ENCODE measurements around the gene TOMM5. TPM values are rescaled to one million over a fixed set of nuclear protein-coding genes. Genes with fewer than 3 reads are reported as not detected.
A peak's percentile ranks its signal among the peaks of the same experiment; 100 is the strongest.

TOMM5 gene
- total and polyA plus RNA-seq, 2 of the 13 experiments (the other 11 are each of a cell fraction or from before 2014, with no cell fraction given): 147 to 315 TPM

DNA sequence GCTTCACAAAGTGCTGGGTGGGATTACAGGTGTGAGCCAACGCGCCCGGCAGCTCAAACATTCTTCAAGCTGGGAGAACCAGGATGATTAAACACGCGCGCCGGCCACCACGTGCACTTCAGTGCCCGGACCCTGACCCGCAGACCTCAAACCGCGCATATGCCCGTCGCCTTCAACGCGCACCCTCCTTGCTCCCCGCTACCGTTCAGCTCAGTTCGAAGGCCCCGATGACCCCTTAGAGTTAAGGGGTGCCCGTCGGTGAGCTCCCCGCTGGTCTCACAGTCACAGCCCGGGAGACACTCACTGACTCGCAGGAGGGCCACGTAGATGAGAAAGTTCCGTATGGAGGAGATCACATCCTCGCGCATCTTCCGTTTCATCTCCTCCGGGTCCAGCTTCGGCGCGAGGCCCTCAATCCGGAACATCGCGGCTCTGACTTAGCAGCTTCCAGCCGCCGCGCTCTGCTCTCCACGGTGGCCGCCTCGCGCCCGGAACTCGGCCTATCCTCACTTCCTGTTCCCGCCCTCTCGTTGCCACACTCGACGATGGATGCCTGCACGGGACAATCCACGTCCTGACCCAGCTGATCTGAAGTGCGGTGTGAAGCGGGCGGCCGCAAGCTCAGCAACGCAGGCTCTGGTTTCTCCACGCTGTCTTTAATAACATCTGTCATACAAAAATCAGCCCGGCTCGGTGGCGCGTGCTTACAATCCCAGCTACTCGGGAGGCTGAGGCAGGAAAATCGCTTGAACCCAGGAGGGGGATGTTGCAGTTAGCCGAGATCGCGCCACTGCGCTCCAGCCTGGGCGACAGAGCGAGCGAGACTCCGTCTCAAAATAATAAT, at the start of gene TOMM5 (continued):
- TF ChIP-seq RBM39 (IDR thresholded peaks at IDR 0.05; ENCODE audit: low read depth, low read length, poor library complexity, severe bottlenecking) (peak; percentile 81), ZNF75D (CRISPR knock-in tag; IDR thresholded peaks at IDR 0.05; ENCODE audit: borderline replicate concordance) (peak; percentile 53; the same call in 1 of the 2 replicates), PHB2 (IDR thresholded peaks at IDR 0.05; ENCODE audit: partially characterized antibody) (no peak), U2AF2 (IDR thresholded peaks at IDR 0.05; ENCODE audit: low read depth, low read length) (no peak), ZNF33A (CRISPR knock-in tag; IDR thresholded peaks at IDR 0.05; ENCODE audit: borderline replicate concordance) (no peak), ZNF343 (CRISPR knock-in tag; IDR thresholded peaks at IDR 0.05) (peak; percentile 58; the same call in 1 of the 2 replicates), ZNF333 (CRISPR knock-in tag; IDR thresholded peaks at IDR 0.05; ENCODE audit: borderline replicate concordance) (peak; percentile 77; the same call in 1 of the 2 replicates), HMG20A (CRISPR knock-in tag; IDR thresholded peaks at IDR 0.05; ENCODE audit: borderline replicate concordance) (no peak; the same call in 1 of the 2 replicates), KLF13 (CRISPR knock-in tag; IDR thresholded peaks at IDR 0.05) (peak; percentile 90; the same call in 1 of the 2 replicates), HNRNPK (IDR thresholded peaks at IDR 0.05; ENCODE audit: low read depth, low read length, poor library complexity, severe bottlenecking) (no peak), BRCA1 (CRISPR knock-in tag; IDR thresholded peaks at IDR 0.05) (peak; percentile 92; the same call in 1 of the 2 replicates), FIP1L1 (IDR thresholded peaks at IDR 0.05; ENCODE audit: borderline replicate concordance, insufficient read depth, low read depth, low read length) (no peak), ZNF564 (CRISPR knock-in tag; IDR thresholded peaks at IDR 0.05) (peak; percentile 85; the same call in 1 of the 2 replicates), SCMH1 (CRISPR knock-in tag; IDR thresholded peaks at IDR 0.05; ENCODE audit: borderline replicate concordance) (no peak), SRSF1 (optimal IDR thresholded peaks at IDR 0.05; ENCODE audit: low read depth, low read length) (peak; percentile 94)
- TF ChIP-seq, protein P1, sequence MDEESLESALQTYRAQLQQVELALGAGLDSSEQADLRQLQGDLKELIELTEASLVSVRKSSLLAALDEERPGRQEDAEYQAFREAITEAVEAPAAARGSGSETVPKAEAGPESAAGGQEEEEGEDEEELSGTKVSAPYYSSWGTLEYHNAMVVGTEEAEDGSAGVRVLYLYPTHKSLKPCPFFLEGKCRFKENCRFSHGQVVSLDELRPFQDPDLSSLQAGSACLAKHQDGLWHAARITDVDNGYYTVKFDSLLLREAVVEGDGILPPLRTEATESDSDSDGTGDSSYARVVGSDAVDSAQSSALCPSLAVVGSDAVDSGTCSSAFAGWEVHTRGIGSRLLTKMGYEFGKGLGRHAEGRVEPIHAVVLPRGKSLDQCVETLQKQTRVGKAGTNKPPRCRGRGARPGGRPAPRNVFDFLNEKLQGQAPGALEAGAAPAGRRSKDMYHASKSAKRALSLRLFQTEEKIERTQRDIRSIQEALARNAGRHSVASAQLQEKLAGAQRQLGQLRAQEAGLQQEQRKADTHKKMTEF (CRISPR knock-in tag; IDR thresholded peaks at IDR 0.05): peak; percentile 87
- TF ChIP-seq, protein P2, sequence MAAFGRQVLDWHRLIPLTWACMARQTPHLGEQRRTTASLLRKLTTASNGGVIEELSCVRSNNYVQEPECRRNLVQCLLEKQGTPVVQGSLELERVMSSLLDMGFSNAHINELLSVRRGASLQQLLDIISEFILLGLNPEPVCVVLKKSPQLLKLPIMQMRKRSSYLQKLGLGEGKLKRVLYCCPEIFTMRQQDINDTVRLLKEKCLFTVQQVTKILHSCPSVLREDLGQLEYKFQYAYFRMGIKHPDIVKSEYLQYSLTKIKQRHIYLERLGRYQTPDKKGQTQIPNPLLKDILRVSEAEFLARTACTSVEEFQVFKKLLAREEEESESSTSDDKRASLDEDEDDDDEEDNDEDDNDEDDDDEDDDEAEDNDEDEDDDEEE (CRISPR knock-in tag; IDR thresholded peaks at IDR 0.05): peak; percentile 98
- TF ChIP-seq, protein P3, sequence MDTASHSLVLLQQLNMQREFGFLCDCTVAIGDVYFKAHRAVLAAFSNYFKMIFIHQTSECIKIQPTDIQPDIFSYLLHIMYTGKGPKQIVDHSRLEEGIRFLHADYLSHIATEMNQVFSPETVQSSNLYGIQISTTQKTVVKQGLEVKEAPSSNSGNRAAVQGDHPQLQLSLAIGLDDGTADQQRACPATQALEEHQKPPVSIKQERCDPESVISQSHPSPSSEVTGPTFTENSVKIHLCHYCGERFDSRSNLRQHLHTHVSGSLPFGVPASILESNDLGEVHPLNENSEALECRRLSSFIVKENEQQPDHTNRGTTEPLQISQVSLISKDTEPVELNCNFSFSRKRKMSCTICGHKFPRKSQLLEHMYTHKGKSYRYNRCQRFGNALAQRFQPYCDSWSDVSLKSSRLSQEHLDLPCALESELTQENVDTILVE (CRISPR knock-in tag; IDR thresholded peaks at IDR 0.05): peak; percentile 77
- TF ChIP-seq, protein P4, sequence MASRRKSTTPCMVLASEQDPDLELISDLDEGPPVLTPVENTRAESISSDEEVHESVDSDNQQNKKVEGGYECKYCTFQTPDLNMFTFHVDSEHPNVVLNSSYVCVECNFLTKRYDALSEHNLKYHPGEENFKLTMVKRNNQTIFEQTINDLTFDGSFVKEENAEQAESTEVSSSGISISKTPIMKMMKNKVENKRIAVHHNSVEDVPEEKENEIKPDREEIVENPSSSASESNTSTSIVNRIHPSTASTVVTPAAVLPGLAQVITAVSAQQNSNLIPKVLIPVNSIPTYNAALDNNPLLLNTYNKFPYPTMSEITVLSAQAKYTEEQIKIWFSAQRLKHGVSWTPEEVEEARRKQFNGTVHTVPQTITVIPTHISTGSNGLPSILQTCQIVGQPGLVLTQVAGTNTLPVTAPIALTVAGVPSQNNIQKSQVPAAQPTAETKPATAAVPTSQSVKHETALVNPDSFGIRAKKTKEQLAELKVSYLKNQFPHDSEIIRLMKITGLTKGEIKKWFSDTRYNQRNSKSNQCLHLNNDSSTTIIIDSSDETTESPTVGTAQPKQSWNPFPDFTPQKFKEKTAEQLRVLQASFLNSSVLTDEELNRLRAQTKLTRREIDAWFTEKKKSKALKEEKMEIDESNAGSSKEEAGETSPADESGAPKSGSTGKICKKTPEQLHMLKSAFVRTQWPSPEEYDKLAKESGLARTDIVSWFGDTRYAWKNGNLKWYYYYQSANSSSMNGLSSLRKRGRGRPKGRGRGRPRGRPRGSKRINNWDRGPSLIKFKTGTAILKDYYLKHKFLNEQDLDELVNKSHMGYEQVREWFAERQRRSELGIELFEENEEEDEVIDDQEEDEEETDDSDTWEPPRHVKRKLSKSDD (CRISPR knock-in tag; IDR thresholded peaks at IDR 0.05; ENCODE audit: low read depth): 0 out of 2 replicates have a peak, but pooled peaks have one; percentile 34
- TF ChIP-seq, protein P5, sequence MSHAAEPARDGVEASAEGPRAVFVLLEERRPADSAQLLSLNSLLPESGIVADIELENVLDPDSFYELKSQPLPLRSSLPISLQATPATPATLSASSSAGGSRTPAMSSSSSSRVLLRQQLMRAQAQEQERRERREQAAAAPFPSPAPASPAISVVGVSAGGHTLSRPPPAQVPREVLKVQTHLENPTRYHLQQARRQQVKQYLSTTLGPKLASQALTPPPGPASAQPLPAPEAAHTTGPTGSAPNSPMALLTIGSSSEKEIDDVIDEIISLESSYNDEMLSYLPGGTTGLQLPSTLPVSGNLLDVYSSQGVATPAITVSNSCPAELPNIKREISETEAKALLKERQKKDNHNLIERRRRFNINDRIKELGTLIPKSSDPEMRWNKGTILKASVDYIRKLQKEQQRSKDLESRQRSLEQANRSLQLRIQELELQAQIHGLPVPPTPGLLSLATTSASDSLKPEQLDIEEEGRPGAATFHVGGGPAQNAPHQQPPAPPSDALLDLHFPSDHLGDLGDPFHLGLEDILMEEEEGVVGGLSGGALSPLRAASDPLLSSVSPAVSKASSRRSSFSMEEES (CRISPR knock-in tag; IDR thresholded peaks at IDR 0.05): peak; percentile 53

Data from HepG2 (cell line).